ENCODE measurements around the gene LRIG1.

DNA sequence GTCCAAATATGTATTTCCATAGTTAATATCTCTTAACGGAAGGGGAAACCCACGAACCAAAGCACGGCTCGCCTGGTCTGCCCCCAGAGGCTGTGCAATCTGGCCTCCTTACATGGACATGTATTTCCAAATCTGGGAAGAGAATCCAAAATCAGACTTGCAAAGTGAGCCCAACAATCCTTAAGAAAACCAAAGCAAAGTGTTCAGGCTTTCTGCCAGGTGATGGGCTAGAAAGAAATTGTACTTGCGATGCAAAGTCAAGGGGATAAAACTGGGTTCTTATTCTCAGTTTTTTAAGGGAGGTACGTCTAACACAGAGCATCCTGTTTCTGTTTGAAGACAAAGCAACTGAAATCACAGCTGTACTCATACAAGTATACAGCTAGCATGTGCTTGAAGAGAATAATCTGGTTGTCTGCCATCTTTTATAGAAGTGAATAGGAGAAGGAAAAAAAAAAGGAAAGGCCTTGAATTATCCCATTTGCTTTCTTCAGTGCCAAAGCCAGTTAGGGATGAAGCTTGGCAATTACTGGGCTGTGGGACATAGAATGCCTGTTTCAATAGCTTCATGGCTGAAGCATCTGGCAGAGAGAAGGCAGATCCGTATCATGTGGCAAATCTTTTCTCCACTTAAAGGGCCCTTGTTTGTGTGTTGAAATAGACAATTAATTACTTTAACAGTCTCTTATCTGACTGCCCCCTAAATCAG, 48.4 kb downstream of the LRIG1 start:
- TF ChIP-seq, protein P1, sequence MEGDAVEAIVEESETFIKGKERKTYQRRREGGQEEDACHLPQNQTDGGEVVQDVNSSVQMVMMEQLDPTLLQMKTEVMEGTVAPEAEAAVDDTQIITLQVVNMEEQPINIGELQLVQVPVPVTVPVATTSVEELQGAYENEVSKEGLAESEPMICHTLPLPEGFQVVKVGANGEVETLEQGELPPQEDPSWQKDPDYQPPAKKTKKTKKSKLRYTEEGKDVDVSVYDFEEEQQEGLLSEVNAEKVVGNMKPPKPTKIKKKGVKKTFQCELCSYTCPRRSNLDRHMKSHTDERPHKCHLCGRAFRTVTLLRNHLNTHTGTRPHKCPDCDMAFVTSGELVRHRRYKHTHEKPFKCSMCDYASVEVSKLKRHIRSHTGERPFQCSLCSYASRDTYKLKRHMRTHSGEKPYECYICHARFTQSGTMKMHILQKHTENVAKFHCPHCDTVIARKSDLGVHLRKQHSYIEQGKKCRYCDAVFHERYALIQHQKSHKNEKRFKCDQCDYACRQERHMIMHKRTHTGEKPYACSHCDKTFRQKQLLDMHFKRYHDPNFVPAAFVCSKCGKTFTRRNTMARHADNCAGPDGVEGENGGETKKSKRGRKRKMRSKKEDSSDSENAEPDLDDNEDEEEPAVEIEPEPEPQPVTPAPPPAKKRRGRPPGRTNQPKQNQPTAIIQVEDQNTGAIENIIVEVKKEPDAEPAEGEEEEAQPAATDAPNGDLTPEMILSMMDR (IDR thresholded peaks at IDR 0.05): no peak
- TF ChIP-seq POLR2AphosphoS5 (IDR thresholded peaks at IDR 0.05; ENCODE audit: insufficient read depth in 1 of 2, low read depth in 1 of 2): no peak
- no peak for TF ChIP-seq POLR2A (IDR thresholded peaks at IDR 0.05)
